ENCODE results near the gene RAD51B.

The RAD51B gene

DNA sequence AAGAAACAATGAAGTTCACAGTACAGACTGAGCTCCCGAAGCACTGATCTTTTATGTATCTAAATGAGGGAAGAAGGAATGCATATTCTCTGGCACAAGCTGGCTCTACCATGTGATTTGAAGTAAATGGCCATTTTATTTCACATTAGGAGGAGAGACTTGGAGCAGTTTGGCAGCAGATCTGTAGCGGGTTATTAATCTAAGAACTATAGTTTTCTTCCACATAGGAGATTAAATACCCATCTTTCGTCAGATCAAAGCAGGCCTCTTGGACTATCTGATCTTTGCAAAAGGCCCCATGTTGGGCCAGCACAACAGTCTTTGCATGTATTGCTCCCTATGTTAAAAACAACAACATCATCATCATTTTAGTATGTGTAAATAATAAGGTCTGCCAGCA is 495.5 kb downstream of the RAD51B start:
- no peak for DNase-seq (ENCODE audit: low read depth in 4 of 4, low spot score in 1 of 4)

DNA sequence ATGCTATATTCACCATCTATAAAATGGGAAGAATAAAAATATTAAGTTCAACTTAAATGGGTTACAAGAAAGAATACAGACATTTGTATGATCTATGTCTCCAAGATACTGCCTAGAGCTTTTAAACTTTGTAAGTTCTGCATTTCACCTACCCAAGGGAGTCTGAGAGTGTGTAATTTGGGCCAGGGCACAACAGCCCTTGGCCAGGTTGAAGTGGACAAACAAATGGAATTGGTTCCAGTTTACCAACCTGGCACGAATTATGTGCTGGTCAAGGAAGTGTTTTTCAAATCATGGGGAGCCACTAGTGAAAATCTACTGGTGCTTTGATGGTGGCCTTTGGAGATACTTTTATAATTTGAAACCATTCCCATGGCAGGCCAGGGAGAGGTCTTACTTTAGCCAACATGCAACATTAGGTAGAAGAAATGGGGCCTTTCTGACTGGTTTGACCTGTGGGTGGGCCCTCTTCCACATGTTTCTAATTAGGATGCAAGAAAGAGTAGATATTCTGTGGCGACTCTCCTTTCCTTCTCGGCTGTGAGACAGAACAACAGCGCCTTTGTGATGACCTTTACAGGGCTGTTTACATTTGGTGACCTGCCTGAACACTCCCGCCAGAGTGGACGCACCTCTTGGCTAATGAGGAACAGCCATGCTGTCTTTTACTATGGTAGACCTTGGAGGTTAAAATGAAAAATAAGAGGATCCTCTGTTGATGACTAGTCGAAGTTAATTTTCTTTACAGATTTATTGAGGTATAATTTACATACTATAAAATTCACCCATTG is 496.7 kb downstream of the RAD51B start:
- no peak for DNase-seq (ENCODE audit: low read depth in 4 of 4, low spot score in 1 of 4)

DNA sequence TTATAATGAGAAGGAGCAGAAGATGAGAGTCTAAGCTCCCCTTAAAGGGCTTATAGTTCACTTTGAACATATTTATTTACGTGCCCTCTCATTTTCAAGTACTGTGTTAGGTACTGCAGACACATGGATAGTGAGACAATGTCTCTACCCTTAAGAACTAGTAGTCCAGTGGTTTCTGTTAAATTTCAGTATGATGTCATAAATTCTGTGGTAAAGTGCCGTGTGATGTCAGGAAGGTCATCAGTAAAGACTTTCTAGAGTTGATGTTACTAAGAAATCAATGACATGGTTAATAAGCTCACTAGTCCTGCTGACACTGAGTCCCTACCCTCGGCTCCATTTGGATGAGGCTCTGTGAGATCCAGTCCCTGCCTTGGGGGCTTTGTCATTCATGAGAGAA is 497.7 kb downstream of the RAD51B start:
- no peak for DNase-seq (ENCODE audit: low read depth in 4 of 4, low spot score in 1 of 4)

DNA sequence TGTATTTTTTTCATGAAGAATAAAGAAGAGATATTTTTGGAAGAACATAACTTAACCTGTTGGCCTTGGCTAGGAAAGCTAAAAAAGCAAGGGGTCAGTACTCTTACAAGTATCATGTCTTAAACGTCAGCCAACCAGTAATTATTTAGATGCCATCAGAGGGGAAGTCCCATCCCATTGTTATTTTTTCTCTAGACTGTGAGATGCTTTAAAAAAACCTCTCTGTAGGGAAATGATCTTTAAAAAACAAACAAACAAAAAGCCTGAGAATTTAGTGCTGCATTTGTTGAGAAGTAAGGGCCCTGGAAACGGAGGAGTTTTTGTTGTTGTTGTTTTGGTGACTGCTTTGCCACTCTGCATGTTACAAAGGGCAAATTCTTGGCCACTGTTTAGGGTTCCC is 499.2 kb downstream of the RAD51B start:
- no peak for DNase-seq (ENCODE audit: low read depth in 4 of 4, low spot score in 1 of 4)

DNA sequence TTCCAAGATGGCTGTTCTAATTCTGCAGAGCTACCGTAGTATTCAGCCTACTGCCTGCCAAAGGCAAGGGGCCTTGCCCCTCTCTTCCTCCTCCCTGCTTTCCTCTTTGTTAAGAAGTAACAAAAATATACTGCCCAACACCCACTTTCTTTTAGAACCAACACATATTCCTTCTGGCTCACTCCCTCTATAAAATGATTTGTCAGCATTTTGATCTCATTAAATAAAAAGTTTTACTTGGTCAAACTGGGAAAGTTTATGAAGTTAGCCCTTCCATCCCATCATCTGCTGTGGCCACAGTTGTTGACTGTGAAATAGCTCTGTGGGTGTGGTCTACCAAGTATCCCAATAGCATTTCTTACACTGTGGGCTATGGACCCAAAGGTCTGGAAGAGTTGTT is 500.9 kb downstream of the RAD51B start:
- DNase-seq (ENCODE audit: low read depth in 4 of 4, low spot score in 1 of 4) = no peak

DNA sequence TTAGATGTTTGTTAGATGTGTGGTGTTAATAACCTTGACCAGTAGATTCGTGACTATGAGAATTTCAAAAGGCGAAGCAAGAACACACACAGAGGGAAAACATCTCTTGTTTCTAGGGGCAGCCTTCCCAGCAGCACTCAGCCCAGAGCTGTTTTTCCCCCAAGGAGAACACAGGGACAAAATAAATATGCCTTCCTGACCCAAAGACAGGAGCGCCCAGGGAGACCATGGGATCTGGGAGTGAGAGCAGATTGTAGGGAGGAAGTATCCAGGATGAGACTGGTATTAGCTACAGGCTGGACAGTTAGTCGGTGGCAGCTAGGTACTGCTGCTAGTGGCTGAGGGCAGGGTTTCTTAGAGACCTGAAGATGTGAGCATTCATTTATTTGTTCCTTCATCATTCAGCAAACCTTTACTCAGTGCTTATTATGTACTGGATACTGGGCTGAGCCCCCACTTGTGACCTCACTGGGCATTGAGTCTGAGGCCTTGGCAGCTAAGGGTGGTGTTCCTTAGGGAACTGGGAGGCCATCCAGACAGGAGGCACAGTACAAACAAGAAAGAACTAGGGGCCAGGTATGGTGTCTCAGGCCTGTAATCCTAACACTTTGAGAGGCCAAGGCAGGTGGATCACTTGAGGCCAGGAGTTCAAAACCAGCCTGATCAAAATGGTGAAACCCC is 503.5 kb downstream of the RAD51B start:
- no peak for DNase-seq (ENCODE audit: low read depth in 4 of 4, low spot score in 1 of 4)

DNA sequence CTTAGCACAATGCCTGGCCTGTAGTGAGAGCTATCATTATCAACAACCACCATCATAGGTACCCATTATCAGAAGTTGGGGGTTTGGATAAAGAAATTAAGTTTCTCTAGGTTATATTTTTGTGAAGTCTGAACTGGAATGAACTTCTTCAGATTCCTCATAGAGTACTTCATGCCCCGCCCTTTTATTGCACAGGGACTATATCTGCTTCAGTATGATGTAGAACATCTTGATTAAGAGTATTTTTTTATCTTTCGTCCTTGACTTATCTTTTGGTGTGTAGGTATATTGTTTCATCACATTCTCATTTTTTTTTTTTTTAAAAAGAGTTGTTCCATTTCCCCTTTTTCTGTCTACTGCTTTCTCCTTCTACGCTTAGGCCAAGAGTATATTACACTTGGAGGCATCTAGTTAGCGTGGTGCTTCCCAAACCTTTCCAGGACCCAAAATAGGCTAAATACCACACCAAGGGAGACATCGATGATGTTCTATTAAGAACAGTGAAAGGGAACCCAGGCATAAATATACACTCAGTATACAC is 505.8 kb downstream of the RAD51B start:
- no peak for DNase-seq (ENCODE audit: low read depth in 4 of 4, low spot score in 1 of 4)

DNA sequence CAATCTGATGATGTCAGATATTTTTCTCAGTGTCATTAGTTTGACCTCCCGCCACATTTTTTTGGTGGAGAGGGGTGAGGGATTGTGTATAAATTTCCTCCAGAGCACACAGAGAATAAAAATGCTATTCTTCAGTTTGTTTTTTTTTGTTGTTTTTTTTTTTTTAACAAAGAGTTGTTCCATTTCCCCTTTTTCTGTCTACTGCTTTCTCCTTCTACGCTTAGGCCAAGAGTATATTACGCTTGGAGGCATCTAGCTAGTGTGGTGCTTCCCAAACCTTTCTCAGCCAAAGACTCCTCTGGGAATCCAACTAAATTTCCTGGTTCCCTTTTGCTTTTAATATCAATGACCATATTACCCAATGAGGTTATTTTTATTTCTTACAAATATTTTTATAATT is 507.7 kb downstream of the RAD51B start:
- DNase-seq (ENCODE audit: low read depth in 4 of 4, low spot score in 1 of 4) = no peak

DNA sequence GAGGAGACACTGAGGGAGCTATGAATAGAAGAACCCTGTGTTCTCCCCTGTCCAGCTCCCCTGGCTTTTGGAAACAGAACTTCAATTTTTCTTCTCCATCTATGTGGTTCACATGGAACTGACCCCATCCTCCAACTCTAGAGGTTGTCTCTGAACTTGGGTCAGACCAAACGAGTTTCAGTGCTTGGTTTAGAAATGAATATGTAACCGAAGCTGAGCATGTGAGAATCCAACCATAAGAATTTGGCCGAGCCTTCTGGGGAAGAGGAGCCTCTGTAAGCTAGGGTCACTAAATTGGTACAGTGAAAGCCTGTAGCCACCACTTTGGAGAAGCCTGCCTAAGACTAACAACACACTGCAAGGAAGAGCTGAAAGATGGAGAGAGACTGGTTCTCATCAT is 508.9 kb downstream of the RAD51B start:
- no peak for DNase-seq (ENCODE audit: low read depth in 4 of 4, low spot score in 1 of 4)

DNA sequence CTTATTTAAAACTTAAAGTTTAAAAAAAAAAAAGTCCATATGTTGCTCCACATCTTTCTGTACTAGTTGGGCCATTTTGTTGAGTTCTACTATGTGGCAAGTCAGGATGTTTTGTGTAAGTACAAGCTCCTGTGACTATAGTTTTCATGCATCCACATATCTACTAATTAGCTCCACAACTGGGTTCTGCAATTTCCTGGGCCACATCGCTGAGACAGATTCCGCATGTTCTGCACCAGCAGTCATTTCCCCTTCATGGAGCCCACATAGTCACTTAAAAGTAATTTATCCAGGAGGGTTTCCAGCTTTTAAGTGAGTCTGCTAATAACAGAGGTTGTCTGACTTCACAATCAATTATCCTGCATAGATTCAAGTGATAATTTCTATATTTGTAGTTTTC is 511.8 kb downstream of the RAD51B start:
- no peak for DNase-seq (ENCODE audit: low read depth in 4 of 4, low spot score in 1 of 4)

DNA sequence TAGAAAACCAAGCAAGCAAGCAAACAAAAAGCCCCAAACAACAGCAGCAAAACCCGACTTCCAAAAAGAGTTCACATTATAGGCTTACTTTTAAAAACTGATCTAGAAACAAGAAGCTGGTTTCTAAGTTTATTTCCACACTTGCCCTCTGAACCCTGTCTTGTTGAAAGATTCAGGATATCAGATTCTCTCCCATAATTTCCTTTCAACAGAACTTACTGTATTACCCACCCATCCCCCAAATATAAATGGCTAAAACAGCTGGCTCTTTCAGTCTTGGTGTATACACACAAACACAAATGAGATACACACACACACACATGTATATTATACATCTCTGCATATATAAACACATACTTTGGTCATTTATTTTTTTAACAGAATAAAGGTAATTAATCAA is 512.4 kb downstream of the RAD51B start:
- no peak for DNase-seq (ENCODE audit: low read depth in 4 of 4, low spot score in 1 of 4)

DNA sequence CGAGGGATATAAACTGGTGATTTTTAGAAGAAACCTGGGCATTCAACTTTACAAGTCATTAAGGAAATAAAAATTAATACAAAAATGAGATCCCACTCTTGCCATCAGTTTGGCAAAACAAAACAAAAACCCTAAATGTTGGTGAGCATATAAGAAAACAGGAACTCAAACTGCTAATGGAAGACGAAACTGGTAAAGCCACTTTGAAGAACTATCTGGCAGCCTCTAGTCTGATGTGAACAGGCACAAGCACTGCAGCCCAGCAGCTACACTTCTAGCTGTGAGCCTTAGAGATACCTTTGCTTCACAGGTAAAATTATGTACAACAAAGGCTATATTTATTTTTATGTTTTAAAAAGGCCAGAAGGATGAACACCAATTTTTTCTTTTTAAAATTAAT is 513.7 kb downstream of the RAD51B start:
- DNase-seq (ENCODE audit: low read depth in 4 of 4, low spot score in 1 of 4) = no peak

DNA sequence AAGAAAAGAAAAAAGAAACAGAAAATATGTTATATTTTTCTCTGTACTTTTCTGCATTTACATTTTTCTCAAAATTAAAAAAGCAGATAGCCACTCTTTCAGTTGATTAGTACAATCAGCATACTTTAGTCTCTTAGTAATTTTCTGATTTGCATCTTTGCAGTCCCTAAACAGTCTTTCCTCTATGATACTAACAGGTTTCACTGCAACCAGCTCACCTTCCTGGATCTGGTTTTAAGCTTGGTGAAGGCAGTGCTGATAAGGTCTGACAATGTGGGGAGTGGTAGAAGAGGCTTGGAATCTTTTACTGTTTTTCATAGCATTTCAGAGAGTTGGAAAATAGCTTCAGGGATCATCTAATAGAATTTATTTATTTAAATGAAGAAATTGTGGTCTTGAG is 515.7 kb downstream of the RAD51B start:
- DNase-seq (ENCODE audit: low read depth in 4 of 4, low spot score in 1 of 4) = no peak

DNA sequence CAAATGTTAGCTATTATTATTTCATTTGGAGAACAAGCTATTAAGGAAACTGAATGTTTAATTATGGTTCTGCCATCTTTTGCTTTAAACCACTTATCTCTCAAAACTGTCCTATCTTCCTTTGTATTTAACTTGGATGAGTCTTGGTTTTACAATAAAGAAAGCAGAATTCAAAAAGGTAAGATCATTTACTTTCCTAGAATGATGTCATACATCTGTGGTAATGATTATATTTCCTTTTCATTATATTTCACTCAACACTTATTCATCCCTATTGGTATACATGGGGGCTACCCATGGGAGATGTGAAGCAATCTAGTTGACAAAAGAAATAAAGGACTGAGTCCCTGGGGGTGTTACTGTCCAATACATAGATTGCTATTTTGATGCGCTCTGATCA is 516.6 kb downstream of the RAD51B start:
- no peak for DNase-seq (ENCODE audit: low read depth in 4 of 4, low spot score in 1 of 4)

DNA sequence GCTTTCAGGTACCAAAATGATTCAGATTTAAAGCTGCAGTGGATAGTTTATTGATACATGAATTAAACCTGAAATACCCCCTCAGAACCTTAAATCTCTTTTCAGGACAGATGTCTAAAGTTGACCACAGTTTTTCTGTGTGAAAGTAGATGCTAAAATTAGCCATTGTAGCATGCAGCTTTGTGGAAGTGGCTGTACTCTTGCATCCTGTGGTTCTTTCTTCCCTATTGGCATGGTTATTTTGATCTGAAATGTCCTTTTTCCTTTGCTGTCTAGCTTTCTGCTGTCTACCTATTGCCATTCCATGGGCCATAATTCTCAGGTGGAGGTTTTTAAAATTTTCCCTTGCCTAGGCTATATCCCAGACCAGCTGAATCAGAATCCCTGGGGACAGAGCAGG is 517.7 kb downstream of the RAD51B start:
- DNase-seq (ENCODE audit: low read depth in 4 of 4, low spot score in 1 of 4) = no peak

DNA sequence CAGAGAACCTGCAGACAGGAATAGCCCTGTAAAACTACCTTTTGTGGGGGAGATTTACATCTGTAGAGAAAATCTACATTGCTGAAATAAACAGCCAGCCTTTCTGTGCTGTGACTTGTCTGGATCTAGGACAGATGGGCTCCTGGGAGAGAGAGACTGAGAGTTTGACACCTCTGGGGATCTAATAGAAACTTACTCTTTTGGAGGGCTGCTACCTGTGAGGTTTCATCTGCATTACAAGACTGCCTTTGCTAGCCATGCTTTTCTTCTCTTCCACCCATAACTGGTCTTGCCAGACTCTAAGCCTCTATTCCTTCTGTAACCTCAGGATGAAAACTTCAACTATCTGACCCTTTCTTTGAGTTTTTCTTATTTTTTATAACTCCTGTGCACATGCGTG is 520.7 kb downstream of the RAD51B start:
- DNase-seq (ENCODE audit: low read depth in 4 of 4, low spot score in 1 of 4) = no peak

DNA sequence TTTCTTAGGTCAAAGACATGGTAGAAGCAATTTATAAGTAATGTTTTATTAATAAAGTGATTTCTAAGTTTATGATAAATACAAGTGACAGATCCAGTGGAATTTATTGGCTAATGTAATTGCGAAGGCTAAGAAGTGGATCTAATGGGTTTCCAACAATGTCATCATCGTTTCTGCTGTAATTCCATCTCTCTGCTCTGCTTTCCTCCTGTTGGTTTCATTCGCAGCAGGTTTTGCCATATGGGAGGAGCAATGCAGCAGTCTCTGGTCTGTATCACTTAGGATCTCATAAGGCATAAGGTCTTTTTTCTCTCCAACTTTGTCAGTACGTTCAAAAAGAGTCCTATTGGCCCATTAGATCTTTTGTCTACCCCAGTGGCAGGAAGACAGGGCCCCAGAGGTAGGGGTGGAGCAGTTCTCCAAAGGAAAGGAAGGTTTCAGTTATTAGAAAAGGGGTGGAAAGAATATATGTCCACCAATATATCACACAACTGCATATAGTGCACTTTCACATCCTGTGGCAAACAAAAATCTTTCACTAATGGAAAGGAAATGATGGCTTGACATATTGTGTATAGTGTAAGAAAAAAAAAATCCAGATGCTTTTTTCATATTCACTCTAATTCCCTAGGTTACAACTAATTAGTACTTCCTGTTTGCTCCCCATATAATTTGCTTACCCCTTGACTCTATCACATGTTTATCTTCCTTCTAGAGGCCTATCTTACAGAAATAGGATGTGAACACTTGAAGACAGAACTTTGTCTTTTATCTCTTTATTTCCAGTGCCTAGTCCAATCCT is 522.0 kb downstream of the RAD51B start:
- no peak for DNase-seq (ENCODE audit: low read depth in 4 of 4, low spot score in 1 of 4)

DNA sequence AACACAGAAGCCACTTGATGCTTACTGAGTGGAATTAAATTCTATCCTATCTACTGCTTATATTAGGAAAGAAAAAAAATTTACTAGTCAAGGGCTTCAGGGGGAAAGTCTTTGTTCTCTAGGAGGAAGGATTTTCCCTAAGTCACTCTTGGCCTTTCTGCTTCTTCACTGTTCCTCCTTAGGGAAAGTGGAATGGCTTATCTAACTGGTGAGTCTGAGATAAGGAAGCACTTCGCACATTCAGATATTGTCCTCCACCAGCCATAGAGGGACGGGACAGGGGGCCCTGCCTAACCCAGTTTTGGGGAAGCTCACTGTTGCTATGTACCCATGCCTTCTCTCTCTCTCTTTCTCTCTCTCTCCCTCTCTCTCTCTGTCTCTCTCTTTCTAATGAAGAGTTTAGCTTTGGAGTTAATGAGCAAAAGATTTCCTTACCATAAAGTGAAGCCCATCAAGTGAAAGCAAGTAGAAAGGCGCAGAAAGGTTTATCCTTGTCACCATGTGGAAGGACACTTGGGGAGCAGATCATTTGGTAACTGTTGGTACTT is 522.7 kb downstream of the RAD51B start:
- DNase-seq (ENCODE audit: low read depth in 4 of 4, low spot score in 1 of 4) = no peak

DNA sequence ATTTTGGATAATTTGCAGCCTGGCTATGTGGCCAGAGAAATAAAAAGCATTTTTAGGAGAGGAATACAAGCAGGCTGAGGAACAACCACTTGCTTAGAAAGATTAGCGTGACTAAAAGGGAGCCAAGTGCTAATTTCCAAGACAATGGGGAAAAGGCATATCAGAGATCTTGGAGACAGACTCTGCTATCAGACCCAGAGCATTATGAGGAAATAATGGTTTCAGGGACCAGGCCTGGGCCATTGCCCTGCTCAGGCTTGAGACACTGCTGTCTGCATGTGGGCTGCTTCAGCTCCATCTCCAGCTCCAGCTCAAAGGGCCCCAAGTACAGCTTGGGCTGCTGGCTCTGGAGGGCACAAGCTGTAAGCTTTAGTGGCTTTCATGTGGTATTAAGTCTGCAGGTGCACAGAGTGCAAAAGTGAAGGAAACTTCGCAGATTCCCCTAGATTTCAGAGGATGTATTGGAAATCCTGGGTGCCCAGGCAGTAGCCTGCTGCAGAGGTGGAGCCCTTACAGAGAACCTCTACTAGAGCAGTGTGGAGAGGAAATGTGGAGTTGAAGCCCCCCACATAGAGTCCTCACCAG is 524.0 kb downstream of the RAD51B start:
- no peak for DNase-seq (ENCODE audit: low read depth in 4 of 4, low spot score in 1 of 4)

DNA sequence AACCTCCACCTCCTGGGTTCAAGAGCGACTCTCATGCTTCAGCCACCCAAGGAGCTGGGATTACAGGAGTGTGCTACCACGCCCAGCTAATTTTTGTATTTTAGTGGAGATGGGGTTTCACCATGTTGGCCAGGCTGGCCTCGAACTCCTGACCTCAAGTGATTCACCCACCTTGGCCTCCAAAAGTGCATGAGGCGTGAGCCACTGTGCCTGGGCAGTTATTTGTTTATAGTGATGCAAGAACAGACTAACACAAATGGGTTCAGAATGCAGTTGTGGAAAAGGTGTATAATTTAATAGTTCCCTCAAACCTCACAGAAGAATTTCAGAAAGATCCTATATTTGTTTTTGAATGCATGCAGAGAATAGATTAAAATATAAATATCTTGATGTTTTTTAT is 526.2 kb downstream of the RAD51B start:
- DNase-seq (ENCODE audit: low read depth in 4 of 4, low spot score in 1 of 4) = no peak

Measured in stimulated activated CD4-positive, alpha-beta T cell treated with anti-CD3 and anti-CD28 coated beads, Interleukin-1b, Interleukin-23, amount 100 ng/mL, for 24 hours (primary cell).